ENCODE measurements around the gene HES2.

DNA sequence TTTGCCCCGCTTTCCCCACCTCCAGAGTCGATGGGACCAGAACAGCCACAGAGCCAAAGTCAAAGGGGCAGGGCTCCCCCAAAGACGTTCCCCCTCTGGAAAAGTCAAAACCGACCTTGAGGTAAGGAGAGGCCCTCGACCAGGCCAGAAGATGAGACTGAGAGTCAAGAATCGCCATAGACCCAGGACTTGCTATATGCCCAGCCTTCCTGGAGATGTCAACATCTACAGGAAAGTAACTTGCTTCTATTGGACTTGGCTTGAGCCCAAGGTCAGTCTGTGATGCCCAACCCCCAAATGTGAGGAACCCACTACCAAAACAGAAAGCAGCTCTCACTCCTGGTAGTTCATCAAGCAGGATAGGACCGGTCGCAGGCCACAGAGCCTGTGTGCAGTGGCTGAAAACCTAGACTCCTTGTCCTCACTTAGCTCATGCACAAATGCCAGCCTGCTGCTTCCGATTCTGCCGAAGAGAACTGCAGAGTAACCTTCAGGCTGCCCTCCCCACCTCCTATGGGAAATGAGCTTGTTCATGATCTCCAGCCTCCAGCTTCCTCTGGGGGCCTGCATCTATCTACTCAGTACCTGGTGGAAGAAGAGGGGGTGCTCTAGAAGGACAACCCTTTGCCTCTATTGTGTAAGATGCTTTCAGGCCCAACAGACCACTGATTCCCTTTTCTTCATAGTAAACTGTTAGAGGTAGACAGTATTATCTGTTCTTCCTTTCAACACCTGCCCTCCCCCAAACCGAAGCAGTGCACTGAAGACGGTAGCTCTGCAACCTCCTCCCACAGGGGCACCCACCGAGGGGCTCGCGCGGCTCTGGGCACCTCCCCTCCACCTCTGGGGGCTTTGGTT, 27.5 kb downstream of the HES2 start:
- peak in 1 of 7 experiments; percentile 8 for TF ChIP-seq CTCF (IDR thresholded peaks at IDR 0.05)
- no peak for TF ChIP-seq POLR2AphosphoS5 (IDR thresholded peaks at IDR 0.05)
- no peak for TF ChIP-seq POLR2A (IDR thresholded peaks at IDR 0.05)

Measured in stomach (tissue), 4 donors.